NCI-H748 treated with DMSO at 0.1 percent for 48 hours (cell line): ENCODE data around the gene ZNF3.

Source experiments
- DNase-seq: peaks from one replicate; lab custom pipeline; 2025; lab: John Stamatoyannopoulos, UW

The ZNF3 gene

DNA sequence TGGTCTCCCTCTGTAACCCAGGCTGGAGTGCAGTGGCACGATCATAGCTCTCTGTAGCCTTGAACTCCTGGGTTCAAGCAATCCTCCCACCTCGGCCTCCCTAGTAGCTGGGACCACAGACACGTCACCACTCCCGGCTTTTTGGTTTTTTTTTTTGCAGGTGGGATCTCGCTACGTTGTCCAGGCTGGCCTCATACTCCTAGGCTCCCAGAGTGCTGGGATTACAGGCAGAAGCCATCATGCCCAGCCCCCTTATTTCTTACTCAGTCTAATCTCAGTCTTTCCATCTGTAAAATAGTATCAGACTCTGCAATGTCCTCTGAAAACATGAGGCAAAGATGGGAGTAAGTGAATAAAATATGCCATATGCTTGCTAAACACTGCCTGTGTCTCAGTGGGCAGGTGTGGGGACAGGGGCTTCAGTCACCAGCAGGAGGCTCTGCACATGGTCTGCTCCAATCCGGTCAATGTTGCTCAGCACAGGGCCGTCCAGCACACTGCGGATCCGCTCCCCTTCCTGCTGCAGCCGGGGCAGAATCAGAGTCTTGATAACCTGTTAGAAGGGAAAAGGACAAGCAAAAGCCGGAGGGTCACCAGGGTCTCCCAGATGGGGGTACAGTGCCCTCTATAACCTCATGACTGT lies 28.1 kb upstream of the ZNF3 start:
- DNase-seq = no peak

DNA sequence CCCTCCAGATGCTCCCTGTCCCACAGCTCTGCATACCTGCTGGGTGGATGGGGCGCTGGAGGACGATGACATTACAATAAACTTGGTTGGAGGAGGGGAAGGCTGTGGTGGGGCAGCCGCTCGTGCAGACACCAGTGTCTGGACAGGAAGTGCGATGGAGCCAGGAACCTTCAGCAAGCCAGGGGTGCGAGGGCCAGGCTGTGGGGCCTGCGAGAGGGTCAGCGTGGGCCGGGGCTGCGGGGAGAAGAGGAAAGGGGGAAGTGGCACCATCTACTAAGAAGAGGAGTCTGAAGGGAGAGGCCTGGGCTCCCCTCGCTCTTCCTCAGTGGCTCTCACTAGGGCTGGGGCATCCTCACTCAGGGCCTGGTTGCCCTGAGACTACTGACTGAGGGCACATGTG lies 26.4 kb upstream of the ZNF3 start:
- DNase-seq = no peak

DNA sequence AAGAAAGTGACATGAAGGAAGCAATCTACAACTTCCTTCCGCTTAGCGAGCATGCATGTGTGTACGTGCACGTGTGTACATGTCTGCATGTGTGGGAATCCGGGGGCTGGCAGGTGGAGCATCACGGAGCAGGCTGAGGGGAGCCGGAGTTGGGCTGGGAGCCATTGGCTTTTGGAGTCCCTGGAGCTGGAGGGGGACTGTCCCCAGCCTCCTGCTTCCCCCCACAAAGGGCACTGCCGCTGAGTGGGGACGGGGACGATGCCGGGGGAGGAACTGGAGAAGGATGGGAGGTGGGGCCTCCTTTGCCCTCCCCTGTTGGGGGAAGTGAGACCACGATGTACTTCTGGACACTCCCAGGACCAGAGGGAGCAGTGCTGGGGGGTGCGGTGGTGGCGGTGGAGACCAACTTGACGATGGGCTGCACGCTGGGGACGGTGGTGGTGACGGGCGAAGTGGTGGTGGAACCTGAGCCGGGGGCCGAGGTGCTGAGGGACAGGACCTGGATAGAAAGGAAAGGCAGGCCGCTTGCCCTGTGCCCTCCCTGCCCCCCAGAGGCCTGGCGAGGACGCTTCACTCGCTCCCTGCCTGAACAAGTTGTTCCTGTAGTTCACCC lies 25.7 kb upstream of the ZNF3 start:
- no peak for DNase-seq

DNA sequence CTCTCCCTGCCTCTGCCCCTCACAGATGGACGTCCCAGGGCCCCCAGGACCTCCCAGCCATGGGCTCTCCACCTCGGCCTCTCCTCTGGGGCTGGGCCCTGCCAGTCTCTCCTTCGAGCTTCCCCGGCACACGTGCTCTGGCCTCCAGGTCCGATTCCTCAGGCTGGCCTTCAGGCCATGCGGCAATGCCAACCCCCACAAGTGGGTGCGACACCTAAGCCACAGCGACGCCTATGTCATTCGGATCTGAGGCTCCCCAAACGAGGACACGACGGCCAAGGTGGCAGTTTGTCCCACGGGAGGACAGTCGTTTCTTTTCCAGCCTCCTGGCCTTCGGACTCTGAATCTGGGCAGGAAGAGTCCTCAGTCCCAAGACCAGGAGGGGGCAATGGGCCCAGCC lies 25.1 kb upstream of the ZNF3 start:
- DNase-seq = no peak

DNA sequence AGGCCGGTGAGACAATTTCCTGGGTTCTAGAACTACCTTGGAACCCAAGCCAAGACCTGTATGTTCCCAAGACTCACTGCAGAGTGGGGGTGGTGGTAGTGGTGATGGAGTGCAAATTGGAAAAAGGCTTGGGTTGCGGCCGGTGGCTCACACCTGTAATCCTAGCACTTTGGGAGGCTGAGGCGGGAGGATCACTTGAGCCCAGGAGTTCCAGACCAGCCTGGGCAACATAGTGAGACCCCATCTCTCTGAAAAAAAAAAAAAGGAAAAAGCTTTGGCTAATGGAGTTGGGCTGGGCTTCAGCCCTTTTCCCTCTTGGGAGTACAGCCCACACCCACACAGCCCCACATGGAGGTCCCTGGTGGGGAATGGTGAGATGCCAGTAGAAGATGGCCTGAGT lies 24.0 kb upstream of the ZNF3 start:
- no peak for DNase-seq

DNA sequence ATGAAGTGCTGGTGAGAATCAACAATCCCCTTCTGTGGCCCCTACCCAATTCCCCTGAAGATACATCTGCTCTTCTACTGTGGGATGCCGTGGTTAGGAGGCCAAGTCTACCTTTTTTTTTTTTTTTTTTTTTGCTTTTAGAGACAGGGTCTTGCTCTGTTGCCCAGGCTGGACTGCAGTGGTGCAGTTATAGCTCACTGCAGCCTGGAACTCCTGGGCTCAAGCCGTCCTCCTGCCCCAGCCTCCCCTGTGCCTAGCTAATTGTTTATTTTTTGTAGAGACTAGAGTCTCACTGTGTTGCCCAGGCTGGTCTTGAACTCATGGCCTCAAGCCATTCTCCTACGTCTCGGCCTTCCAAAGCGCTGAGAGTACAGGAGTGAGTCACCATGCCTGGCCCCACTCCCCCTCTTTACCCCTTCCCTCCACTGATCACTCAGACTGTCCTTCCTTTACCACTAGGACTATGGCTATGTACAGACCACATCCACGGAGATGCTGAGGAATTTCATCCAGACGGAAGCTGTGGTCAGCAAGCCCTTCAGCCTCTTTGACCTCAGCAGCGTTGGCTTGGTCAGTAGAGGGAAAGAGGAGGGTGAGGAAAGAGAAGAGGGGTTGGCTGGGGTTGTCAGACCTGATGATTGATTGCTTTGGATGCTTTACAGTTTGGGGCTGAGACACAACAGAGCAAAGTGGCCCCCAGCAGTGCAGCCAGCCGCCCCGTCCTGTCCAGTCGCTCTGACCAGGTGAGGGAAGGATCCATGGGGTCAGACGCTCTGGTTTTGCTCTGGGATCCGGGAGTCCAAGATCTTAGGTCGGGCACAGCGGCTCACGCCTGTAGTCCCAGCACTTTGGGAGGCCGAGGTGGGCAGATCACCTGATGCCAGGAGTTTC lies 21.7 kb upstream of the ZNF3 start:
- no peak for DNase-seq

DNA sequence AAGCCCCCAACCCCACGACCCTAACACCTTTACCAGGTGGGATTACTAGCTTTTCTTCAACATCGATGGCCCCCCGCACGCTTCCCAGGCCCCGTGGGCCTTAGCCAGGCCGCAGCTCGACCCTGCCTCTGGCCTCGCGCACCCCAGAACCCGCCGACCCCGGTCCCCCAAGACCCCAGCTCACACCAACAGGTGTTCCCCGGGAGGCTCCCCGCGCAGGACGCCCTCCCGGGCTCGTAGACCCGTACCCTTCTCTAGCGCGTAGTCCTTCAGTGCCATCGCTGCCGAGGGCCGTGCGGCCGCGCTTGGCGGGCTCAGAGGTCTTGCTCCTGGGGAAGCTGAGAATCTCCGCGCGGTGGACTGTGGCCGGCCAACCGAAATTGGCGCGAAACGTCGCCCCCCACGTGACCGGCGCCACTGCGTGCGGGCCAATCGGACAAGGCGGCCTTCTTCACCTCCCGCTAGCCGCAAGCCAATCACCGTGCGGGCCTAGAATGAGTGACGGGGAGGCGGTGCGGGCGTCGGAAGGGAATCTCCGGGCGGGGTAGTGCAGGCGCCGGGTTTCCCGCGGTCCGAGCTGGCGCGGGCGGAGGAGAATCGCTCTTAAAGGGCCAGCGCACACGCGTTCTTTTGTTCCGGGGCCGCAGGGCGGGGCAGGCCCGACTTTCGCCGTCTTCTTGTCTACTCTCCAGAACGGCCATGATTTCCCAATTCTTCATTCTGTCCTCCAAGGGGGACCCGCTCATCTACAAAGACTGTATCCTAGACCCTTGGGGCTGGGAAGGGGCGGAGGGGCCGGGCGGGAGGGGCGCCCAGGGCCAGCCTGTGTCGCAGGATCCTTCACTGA lies 19.7 kb upstream of the ZNF3 start, which contains the start of the genes AP4M1 and MCM7:
AP4M1 (plus strand) TSS at position 628 of the 847 bp plus-strand sequence; CDS start at position 700, 72 bp downstream.
MCM7 (minus strand) TSS at position 382 of the 847 bp plus-strand sequence; CDS start at position 279, 103 bp downstream.
- DNase-seq = peak; percentile 97

DNA sequence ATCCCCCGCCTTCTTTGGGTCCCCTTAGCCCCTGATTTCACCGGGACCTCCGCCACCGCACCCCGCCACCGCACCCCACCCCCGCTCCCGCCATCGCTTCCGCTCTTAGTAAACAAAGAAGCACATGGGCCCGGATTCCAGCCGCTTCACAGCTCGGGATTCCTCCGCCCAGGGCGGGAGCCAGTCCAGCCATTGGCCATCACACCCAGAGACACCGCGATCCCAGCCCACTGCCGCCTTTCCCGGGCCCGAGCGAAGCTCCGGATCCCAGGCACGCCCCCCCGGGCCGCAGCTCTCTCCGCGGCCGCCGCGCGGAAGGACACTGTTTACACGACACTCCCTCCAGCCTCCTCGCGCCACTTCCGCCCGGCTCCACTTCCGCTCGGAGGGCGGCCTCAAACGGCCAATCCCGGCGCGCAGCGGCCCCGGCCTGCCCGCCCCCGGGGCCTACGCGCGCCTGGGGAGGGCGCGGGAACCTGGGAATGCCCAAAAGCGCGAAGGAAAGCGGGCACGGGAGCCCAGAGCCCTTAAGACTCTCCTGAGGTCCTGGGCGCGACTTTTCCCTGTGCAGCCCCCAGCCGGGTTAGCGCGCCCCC lies 19.0 kb upstream of the ZNF3 start:
- DNase-seq = peak; percentile 86

DNA sequence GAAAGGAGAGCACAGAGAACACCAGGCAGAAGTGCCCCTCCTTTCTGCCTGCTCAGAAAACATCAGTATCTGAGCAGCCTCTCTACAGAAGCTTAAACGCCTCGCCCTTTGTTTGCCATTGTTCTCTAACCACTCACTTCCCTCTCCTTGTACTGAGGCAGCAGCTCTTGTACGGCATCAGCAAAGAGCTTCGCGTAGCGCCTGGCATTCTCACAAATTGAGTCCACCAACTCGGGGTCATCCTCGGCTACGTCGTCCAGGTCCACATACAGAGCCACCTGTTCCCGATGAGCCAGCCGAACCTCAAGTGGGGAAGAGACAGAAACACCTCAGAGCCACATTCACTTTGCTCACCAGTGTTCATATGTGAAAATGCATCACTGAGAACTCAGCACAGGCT lies 17.9 kb upstream of the ZNF3 start:
- DNase-seq = no peak

DNA sequence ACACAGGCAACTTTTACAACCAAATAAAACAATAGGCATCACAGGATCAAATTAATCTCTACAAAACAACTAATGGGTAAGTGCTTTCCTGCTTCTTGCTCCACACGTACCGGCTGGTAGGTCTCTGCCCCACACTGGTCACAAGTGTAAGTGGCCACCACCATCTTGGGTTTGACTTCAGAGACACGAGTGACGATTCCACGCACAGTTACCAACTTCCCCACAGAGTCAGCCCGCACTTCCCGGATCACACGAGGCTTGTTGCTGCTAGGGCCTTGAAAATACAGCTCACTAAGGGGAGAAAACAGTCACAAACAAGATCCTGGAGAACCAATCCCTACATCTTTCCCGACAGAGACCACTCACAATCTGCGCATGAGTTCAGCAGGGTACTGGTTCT lies 17.4 kb upstream of the ZNF3 start:
- no peak for DNase-seq

DNA sequence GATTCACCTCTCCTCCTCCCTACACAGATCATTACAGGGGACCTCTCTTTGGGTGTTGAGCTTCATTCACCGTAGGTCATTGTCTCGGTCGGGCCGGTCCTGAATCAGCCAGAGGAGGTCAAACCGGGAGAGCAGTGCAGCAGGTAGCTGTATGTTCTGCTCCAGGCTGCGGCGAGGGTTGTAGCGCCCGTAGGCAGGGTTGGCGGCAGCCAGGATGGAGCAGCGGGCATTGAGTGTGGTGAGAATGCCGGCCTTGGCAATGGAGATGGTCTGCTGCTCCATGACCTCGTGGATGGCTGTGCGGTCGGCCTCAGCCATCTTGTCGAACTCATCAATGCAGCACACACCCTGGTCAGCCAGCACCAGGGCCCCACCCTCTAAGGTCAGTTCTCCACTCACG lies 14.2 kb upstream of the ZNF3 start:
- DNase-seq = no peak

DNA sequence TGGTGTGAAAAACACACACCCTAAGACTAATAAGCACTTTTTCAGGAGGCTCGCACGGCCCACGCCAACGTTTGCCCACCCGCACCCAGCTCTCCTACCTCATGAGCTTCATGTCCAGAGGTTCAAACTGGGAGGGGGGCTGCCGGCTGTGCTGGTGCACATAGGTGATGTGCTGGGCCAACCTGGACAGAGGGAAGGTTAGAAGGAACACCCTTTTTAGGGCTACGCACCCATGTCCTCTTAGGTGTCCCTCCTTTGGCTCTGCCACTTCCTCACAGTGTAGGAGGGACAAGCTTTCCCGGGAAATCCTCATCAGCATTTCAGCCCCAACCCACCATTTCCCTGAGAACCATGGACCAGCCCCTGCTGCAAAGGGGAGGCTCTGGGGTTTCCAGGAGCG lies 13.8 kb upstream of the ZNF3 start:
- no peak for DNase-seq

DNA sequence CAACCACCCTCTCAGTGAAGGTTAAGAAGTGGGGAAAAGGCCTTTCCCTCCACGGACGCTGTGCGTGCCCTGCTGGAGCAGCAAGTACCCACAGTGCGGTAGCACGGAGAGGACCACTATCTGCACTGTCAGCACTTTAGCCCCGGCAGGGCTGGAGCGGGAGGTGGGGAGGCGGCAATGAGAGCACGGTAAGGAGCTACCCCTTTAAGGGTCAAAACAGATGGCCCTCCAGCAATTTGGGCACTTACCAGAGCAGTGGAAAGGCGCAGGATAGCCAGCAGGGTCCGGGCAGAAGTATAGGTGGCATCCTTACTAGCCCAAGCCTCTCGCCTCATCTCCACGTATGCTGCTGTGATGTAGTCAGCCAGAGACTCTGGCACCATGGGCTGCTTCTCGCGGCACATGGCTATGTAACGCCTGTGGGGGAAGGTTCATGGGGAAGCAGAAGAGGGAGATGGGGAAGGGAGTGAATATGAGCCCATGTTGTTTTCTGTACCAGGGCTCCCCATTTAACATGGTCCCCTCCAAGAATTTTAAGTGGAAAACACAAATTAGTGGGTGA lies 12.5 kb upstream of the ZNF3 start:
- DNase-seq = no peak

DNA sequence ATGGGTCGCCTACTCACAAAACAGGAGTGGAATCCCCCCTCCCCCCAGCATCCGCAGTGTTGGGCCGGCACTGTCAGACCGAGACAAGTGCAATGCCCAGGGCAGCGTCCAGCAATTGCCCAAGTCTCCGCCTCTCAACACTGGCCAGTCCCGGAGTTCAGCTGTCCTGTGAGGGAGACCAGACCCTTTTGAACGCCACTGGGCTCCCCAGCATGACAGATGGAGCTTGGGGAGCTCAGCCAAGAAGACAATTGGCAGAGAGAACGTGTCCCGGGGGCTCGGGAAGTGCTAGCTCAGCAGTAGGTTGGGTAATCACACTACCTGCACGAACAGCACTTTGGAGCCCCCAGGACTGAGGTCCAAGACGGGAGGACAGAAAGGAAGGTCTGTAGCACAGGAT lies 12.0 kb upstream of the ZNF3 start:
- DNase-seq = no peak

DNA sequence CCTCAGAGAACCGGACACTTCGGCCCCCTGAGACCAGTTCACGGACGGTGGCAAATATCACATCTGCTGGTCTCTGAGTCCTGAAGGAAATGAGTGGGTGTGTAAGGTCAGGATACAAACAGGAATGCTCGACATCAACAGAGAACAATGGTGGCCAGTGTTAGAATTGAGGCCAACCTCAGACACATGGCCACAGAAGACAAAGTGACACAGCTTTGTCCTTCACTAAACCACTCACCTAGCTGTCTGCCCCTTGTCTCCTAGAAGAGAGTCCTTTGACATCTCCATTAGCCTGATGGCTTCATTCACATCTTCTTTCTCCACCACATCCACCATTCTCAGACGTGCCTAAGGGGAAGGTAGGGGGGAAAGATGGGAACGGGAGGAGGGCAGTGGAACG lies 11.5 kb upstream of the ZNF3 start:
- no peak for DNase-seq

DNA sequence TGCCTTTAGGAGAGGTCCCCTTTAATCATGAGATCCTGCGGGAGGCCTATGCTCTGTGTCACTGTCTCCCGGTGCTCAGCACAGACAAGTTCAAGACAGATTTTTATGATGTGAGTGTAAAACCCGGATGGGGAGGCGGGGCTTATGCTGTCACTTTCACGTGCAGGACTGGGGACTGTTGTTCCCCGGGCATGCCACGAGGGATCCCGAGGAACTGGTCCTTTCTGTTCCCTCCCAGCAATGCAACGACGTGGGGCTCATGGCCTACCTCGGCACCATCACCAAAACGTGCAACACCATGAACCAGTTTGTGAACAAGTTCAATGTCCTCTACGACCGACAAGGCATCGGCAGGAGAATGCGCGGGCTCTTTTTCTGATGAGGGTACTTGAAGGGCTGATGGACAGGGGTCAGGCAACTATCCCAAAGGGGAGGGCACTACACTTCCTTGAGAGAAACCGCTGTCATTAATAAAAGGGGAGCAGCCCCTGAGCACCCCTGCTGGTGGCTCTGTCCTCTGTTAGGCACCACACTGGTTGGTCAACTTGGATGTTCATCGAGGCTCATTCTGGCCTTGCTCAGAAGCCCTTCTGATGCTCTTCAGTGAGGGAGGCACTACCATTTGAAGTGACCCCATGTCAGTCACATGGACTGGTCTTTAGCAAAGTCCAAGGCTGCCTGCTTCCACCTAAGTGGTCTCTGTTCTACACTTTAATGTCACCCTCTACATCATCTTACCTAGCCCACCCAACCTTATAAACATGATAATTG lies 10.1 kb upstream of the ZNF3 start:
- no peak for DNase-seq

DNA sequence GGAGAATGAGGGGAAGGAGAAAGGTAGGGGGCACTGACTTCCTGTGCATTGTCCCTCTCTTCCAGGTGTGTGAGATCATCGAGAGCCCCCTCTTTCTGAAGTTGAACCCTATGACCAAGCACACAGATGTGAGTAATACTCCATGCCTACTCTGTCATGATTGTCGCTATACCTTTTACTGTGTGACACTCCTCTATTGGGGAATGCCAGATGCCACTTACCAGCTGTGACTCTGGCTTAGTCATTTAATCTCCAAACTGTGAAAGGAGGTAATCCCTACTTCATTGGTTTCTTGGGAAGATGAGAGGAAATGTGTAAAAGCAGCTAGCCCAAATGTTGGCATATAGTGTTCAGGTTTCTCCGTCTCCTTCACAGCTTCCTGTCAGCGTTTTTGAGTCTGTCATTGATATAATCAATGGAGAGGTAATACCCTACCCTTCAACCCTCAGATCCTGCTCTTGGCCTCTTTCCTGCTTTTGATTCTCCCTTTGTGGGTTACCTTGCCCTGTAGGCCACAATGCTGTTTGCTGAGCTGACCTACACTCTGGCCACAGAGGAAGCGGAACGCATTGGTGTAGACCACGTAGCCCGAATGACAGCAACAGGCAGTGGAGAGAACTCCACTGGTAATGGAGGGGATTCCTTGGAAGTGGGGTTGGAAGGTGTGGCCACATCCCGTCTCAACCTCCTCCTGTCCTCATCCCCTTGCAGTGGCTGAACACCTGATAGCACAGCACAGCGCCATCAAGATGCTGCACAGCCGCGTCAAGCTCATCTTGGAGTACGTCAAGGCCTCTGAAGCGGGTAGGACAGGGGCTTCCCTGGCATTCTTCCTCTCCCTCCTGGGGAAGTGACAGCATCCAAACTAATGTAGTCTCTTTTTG lies 9.2 kb upstream of the ZNF3 start:
- DNase-seq = no peak

DNA sequence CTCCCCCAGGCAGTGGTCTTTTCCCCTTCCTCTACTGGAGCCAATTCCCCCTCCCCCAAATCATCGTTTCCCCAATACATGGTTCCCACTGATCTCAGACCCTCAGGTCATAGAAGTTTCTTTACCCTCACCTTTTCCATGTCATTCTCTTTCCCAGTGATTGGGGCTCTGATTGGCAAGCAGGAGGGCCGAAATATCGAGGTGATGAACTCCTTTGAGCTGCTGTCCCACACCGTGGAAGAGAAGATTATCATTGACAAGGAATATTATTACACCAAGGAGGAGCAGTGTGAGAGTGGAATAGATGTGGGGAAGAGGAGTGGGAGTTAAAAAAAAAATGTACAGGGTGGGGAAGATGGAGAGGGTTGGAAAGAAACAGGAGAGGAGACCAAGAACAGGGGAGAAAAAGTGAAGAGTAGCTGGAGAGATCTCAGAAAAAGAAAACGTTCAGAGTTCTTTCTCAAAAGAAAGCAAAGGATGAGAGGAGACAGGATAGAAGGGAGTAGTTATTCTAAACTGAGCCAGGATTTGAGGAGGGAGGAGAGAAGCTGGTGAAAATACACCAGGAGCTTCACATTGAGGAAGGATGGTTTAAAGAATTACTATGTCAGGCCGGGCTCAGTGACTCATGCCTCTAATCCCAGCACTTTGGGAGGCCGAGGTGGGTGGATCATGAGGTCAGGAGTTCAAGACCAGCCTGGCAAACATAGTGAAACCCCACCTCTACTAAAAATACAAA lies 8.1 kb upstream of the ZNF3 start:
- no peak for DNase-seq
